Ascending aorta (tissue), 2 donors: ENCODE measurements around the gene IL1R2. TPM values are rescaled to one million over a fixed set of nuclear protein-coding genes. Genes with fewer than 3 reads are reported as not detected.

ENCODE experiments used
- DNase-seq, 2 donors: peaks; one replicate each; pipeline ENCODE4 v3.0.0-alpha.2; 2019; ENCODE audit warnings: low spot score in 2 of 2
- H3K27ac ChIP-seq, 2 donors: fragments of 200-600 bp; sonication (generic); one replicate each; pipeline ENCODE4 v1.5.1; 2016 to 2017; ENCODE audit warnings: mild to moderate bottlenecking in 1 of 2
- H3K27me3 ChIP-seq: fragments of 200-600 bp; sonication (generic); one replicate; pipeline ENCODE4 v1.5.1; 2017
- H3K36me3 ChIP-seq, 2 donors: fragments of 200-600 bp; sonication (generic); one replicate each; pipeline ENCODE4 v1.5.1; 2016
- H3K4me1 ChIP-seq, 2 donors: fragments of 200-600 bp; sonication (generic); one replicate each; pipeline ENCODE4 v1.5.1; 2016 to 2017; ENCODE audit warnings: mild to moderate bottlenecking in 1 of 2
- H3K4me3 ChIP-seq, 2 donors: fragments of 200-600 bp; sonication (generic); one replicate each; pipeline ENCODE4 v1.5.1; 2016 to 2017; ENCODE audit warnings: mild to moderate bottlenecking in 1 of 2
- H3K9me3 ChIP-seq, 2 donors: fragments of 200-600 bp; sonication (generic); one replicate each; pipeline ENCODE4 v1.5.1; 2016
- CTCF ChIP-seq, 3 experiments: fragments of 200-600 bp in 2 of 3; fragments of 450-650 bp in 1 of 3; sonication (generic) in 2 of 3; IDR thresholded peaks; one replicate each; pipeline ENCODE4 v1.5.1; 2016 to 2019; ENCODE audit warnings: antibody characterized with exemption in 3 of 3, mild to moderate bottlenecking in 1 of 3, moderate library complexity in 1 of 3
- intact Hi-C: fragments of 100-400 bp; cut with DNase I; formaldehyde crosslinking; loops from one replicate; pipeline ENCODE4 v1.15.1; 2023
- total RNA-seq: library from RNA; depleted of rRNA; stranded (reverse); fragments of >200 nt; gene quantifications from one replicate; pipeline ENCODE4 v1.1.0, GENCODE V29; 2016

IL1R2 gene
- total RNA-seq, 1 donor from 2014 or later: 25.4 TPM

- Histone ChIP-seq H3K36me3 (no peaks in the 10 kb centered on the region), H3K27ac (peak overlapping the region; percentile 56 to 65), H3K27me3 (no peaks in the 10 kb centered on the region), H3K9me3 (no peaks in the 10 kb centered on the region), H3K4me1 (peaks cover 0 to 16% of the 10 kb centered on the region in 2 donors), H3K4me3 (no peak overlapping the region)
- no peak for DNase-seq
- TF ChIP-seq CTCF (IDR thresholded peaks at IDR 0.05): no peak
- intact Hi-C loops: no loop called here
These were observed 35.5 kb downstream of the IL1R2 start for GRCh38 chr2:102027036-102027980.

DNA sequence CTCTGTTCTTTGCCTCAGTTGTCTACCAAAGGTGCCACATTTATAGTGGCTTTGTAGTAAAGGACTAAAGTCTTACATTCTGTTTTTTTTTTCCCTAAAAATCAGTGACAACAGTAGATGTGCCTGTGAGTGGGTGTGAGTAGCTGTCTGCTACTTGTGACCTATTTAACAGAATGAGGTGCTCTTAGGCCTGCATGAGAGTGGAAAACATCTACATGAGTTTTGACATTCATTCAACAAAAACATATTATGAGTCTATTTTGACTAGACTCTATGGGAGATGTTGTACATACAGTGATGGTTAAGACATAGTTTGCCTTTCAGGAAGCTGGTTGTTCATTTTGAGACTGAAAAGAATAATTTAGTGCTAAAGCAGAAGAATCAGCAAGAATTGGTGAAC, 36.7 kb downstream of the IL1R2 start:
- Histone ChIP-seq H3K4me3 (no peak overlapping the region), H3K4me1 (peaks cover 0 to 25% of the 10 kb centered on the region in 2 donors), H3K27me3 (no peaks in the 10 kb centered on the region), H3K27ac (peak overlapping the region; percentile 39 to 56), H3K36me3 (no peaks in the 10 kb centered on the region), H3K9me3 (no peaks in the 10 kb centered on the region)
- intact Hi-C loops: no loop called here
- DNase-seq: no peak
- TF ChIP-seq CTCF (IDR thresholded peaks at IDR 0.05): no peak

DNA sequence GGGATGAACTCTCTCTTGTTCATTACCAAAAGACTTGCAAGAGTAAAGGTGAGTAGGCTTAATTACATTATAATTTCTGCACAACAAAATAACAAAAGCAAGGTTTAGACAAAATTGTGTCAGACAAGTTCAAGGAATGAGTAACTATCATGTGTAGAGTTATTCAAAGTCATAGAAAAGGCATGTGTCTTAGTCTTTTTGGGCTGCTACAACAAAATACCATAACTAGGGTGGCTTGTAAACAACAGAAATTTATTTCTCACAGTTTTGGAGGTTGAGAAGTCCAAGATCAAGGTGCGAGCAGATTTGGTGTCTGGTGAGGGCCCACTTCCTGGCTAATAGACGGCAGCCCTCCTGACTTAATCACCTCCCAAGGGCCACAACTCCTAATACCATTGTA, 37.6 kb downstream of the IL1R2 start:
- intact Hi-C loops: no loop called here
- no peaks in the 10 kb centered on the region for H3K36me3 ChIP-seq
- no peaks in the 10 kb centered on the region for H3K27me3 ChIP-seq
- no peak for TF ChIP-seq CTCF (IDR thresholded peaks at IDR 0.05)
- H3K4me3 ChIP-seq: no peak overlapping the region
- H3K27ac ChIP-seq: peak overlapping the region in 1 of 2 donors; percentile 56
- no peak for DNase-seq
- H3K9me3 ChIP-seq: no peaks in the 10 kb centered on the region
- H3K4me1 ChIP-seq: peaks cover 0 to 33% of the 10 kb centered on the region in 2 donors

- no peak overlapping the region for H3K27ac ChIP-seq
- no peak overlapping the region for H3K4me3 ChIP-seq
- TF ChIP-seq CTCF (IDR thresholded peaks at IDR 0.05): no peak
- no peak for DNase-seq
- H3K27me3 ChIP-seq: no peaks in the 10 kb centered on the region
- intact Hi-C loops: no loop called here
- no peaks in the 10 kb centered on the region for H3K9me3 ChIP-seq
- peaks cover 0 to 33% of the 10 kb centered on the region in 2 donors for H3K4me1 ChIP-seq
- no peaks in the 10 kb centered on the region for H3K36me3 ChIP-seq
These were observed 38.2 kb downstream of the IL1R2 start for GRCh38 chr2:102029952-102030351.

- no peak for DNase-seq
- intact Hi-C loops: no loop called here
- H3K4me1 ChIP-seq: peaks cover 0 to 33% of the 10 kb centered on the region in 2 donors
- H3K4me3 ChIP-seq: no peak overlapping the region
- H3K27ac ChIP-seq: no peak overlapping the region
- H3K36me3 ChIP-seq: no peaks in the 10 kb centered on the region
- no peaks in the 10 kb centered on the region for H3K9me3 ChIP-seq
- TF ChIP-seq CTCF (IDR thresholded peaks at IDR 0.05): no peak
- H3K27me3 ChIP-seq: no peaks in the 10 kb centered on the region
These were observed 38.7 kb downstream of the IL1R2 start for GRCh38 chr2:102030502-102030854.
